ENCODE results near the gene PSMB5.

The PSMB5 gene

GRCh38 chr14:22982477-22983245 is 52.0 kb downstream of the PSMB5 start, which contains the start of gene AJUBA:
Gene AJUBA (minus strand): TSS chr14:22982551. CDS start chr14:22982266, 285 bp downstream.
- Histone ChIP-seq H3K4me3 (ENCODE audit: extremely low read depth, insufficient read depth, low read length, poor library complexity, severe bottlenecking) (peak within 1 kb of the TSS; percentile 92), H3K4me1 (ENCODE audit: control insufficient read depth, insufficient read depth, low read length, poor library complexity, severe bottlenecking) (peaks cover 22% of the 10 kb centered on the region), H3K36me3 (ENCODE audit: control insufficient read depth, insufficient read depth, low read length) (peaks cover 13% of the 10 kb centered on the region), H3K9me3 (ENCODE audit: control insufficient read depth, low read length) (no peaks in the 10 kb centered on the region), H3K27ac (ENCODE audit: low read depth, low read length, severe bottlenecking) (peak within 1 kb of the TSS; percentile 92)
- WGBS, 2 experiments (ENCODE audit: insufficient coverage in 2 of 2): 1% methylated on average over 31 to 38 of the region's 48 CpGs

- Histone ChIP-seq H3K4me3 (ENCODE audit: extremely low read depth, insufficient read depth, low read length, poor library complexity, severe bottlenecking) (peak overlapping the region; percentile 92), H3K36me3 (ENCODE audit: control insufficient read depth, insufficient read depth, low read length) (peaks cover 13% of the 10 kb centered on the region), H3K9me3 (ENCODE audit: control insufficient read depth, low read length) (no peaks in the 10 kb centered on the region), H3K4me1 (ENCODE audit: control insufficient read depth, insufficient read depth, low read length, poor library complexity, severe bottlenecking) (peaks cover 28% of the 10 kb centered on the region), H3K27ac (ENCODE audit: low read depth, low read length, severe bottlenecking) (peak overlapping the region; percentile 92)
- 0 to 2% methylated on average over 34 to 46 of the region's 51 CpGs for WGBS, 2 experiments (ENCODE audit: insufficient coverage in 2 of 2)
Measured at GRCh38 chr14:22981876-22982476, 52.7 kb downstream of the PSMB5 start.

- no peaks in the 10 kb centered on the region for H3K9me3 ChIP-seq (ENCODE audit: control insufficient read depth, low read length)
- peaks cover 35% of the 10 kb centered on the region for H3K4me1 ChIP-seq (ENCODE audit: control insufficient read depth, insufficient read depth, low read length, poor library complexity, severe bottlenecking)
- peak overlapping the region; percentile 92 for H3K4me3 ChIP-seq (ENCODE audit: extremely low read depth, insufficient read depth, low read length, poor library complexity, severe bottlenecking)
- H3K27ac ChIP-seq (ENCODE audit: low read depth, low read length, severe bottlenecking): peak overlapping the region; percentile 92
- peaks cover 16% of the 10 kb centered on the region for H3K36me3 ChIP-seq (ENCODE audit: control insufficient read depth, insufficient read depth, low read length)
- WGBS, 2 experiments (ENCODE audit: insufficient coverage in 2 of 2): 0 to 1% methylated on average over 68 to 70 of the region's 76 CpGs
Measured at GRCh38 chr14:22981090-22981875, 53.4 kb downstream of the PSMB5 start.

- peaks cover 40% of the 10 kb centered on the region for H3K4me1 ChIP-seq (ENCODE audit: control insufficient read depth, insufficient read depth, low read length, poor library complexity, severe bottlenecking)
- no peaks in the 10 kb centered on the region for H3K9me3 ChIP-seq (ENCODE audit: control insufficient read depth, low read length)
- WGBS, 2 experiments (ENCODE audit: insufficient coverage in 2 of 2): 2 to 6% methylated on average over 3 to 11 of the region's 41 CpGs
- peak overlapping the region; percentile 92 for H3K27ac ChIP-seq (ENCODE audit: low read depth, low read length, severe bottlenecking)
- peaks cover 21% of the 10 kb centered on the region for H3K36me3 ChIP-seq (ENCODE audit: control insufficient read depth, insufficient read depth, low read length)
- peak overlapping the region; percentile 92 for H3K4me3 ChIP-seq (ENCODE audit: extremely low read depth, insufficient read depth, low read length, poor library complexity, severe bottlenecking)
Measured at GRCh38 chr14:22980672-22981089, 54.0 kb downstream of the PSMB5 start.

GRCh38 chr14:22979748-22980392 is 54.8 kb downstream of the PSMB5 start:
- 0 to 17% methylated on average over 1 of the region's 8 CpGs for WGBS, 2 experiments (ENCODE audit: insufficient coverage in 2 of 2)
- H3K4me1 ChIP-seq (ENCODE audit: control insufficient read depth, insufficient read depth, low read length, poor library complexity, severe bottlenecking): peaks cover 44% of the 10 kb centered on the region
- H3K27ac ChIP-seq (ENCODE audit: low read depth, low read length, severe bottlenecking): peak overlapping the region; percentile 68
- no peaks in the 10 kb centered on the region for H3K9me3 ChIP-seq (ENCODE audit: control insufficient read depth, low read length)
- H3K36me3 ChIP-seq (ENCODE audit: control insufficient read depth, insufficient read depth, low read length): peaks cover 26% of the 10 kb centered on the region
- H3K4me3 ChIP-seq (ENCODE audit: extremely low read depth, insufficient read depth, low read length, poor library complexity, severe bottlenecking): peak overlapping the region; percentile 92

- Histone ChIP-seq H3K4me1 (ENCODE audit: control insufficient read depth, insufficient read depth, low read length, poor library complexity, severe bottlenecking) (peaks cover 46% of the 10 kb centered on the region), H3K4me3 (ENCODE audit: extremely low read depth, insufficient read depth, low read length, poor library complexity, severe bottlenecking) (peak overlapping the region; percentile 92), H3K36me3 (ENCODE audit: control insufficient read depth, insufficient read depth, low read length) (peaks cover 34% of the 10 kb centered on the region), H3K27ac (ENCODE audit: low read depth, low read length, severe bottlenecking) (peak overlapping the region; percentile 98), H3K9me3 (ENCODE audit: control insufficient read depth, low read length) (no peaks in the 10 kb centered on the region)
- WGBS, 2 experiments (ENCODE audit: insufficient coverage in 2 of 2): 59 to 72% methylated on average over 2 to 5 of the region's 5 CpGs
Measured at GRCh38 chr14:22978981-22979671, 55.6 kb downstream of the PSMB5 start.

- WGBS, 2 experiments (ENCODE audit: insufficient coverage in 2 of 2): 92 to 100% methylated on average over 2 of the region's 3 CpGs
- H3K4me3 ChIP-seq (ENCODE audit: extremely low read depth, insufficient read depth, low read length, poor library complexity, severe bottlenecking): no peak overlapping the region
- peaks cover 39% of the 10 kb centered on the region for H3K36me3 ChIP-seq (ENCODE audit: control insufficient read depth, insufficient read depth, low read length)
- no peaks in the 10 kb centered on the region for H3K9me3 ChIP-seq (ENCODE audit: control insufficient read depth, low read length)
- H3K27ac ChIP-seq (ENCODE audit: low read depth, low read length, severe bottlenecking): peak overlapping the region; percentile 98
- H3K4me1 ChIP-seq (ENCODE audit: control insufficient read depth, insufficient read depth, low read length, poor library complexity, severe bottlenecking): peaks cover 46% of the 10 kb centered on the region
Measured at GRCh38 chr14:22978487-22978837, 56.2 kb downstream of the PSMB5 start.

GRCh38 chr14:22977684-22978486 is 56.8 kb downstream of the PSMB5 start:
- H3K4me3 ChIP-seq (ENCODE audit: extremely low read depth, insufficient read depth, low read length, poor library complexity, severe bottlenecking): no peak overlapping the region
- peaks cover 44% of the 10 kb centered on the region for H3K36me3 ChIP-seq (ENCODE audit: control insufficient read depth, insufficient read depth, low read length)
- H3K27ac ChIP-seq (ENCODE audit: low read depth, low read length, severe bottlenecking): peak overlapping the region; percentile 98
- H3K9me3 ChIP-seq (ENCODE audit: control insufficient read depth, low read length): no peaks in the 10 kb centered on the region
- 28 to 35% methylated on average over 3 to 4 of the region's 8 CpGs for WGBS, 2 experiments (ENCODE audit: insufficient coverage in 2 of 2)
- peaks cover 46% of the 10 kb centered on the region for H3K4me1 ChIP-seq (ENCODE audit: control insufficient read depth, insufficient read depth, low read length, poor library complexity, severe bottlenecking)

GRCh38 chr14:22977434-22977683 is 57.3 kb downstream of the PSMB5 start:
- Histone ChIP-seq H3K36me3 (ENCODE audit: control insufficient read depth, insufficient read depth, low read length) (peaks cover 50% of the 10 kb centered on the region), H3K27ac (ENCODE audit: low read depth, low read length, severe bottlenecking) (peak overlapping the region; percentile 98), H3K4me1 (ENCODE audit: control insufficient read depth, insufficient read depth, low read length, poor library complexity, severe bottlenecking) (peaks cover 46% of the 10 kb centered on the region)

More at GRCh38 chr14:22977434-22977683, 57.3 kb downstream of the PSMB5 start:
- H3K9me3 ChIP-seq (ENCODE audit: control insufficient read depth, low read length): no peaks in the 10 kb centered on the region
- no peak overlapping the region for H3K4me3 ChIP-seq (ENCODE audit: extremely low read depth, insufficient read depth, low read length, poor library complexity, severe bottlenecking)

Measured in mesodermal cell (in vitro differentiated cells).